ENCODE measurements around the gene PLD5. TPM values are rescaled to one million over a fixed set of nuclear protein-coding genes. Genes with fewer than 3 reads are reported as not detected.

PLD5 gene
- total RNA-seq, 1 experiment from 2014 or later, result 9.2 TPM

GRCh38 chr1:242554577-242554976, 30.1 kb upstream of the PLD5 start:
- Histone ChIP-seq H3K36me3 (ENCODE audit: insufficient read depth, low read length, poor library complexity, severe bottlenecking) (no peaks in the 10 kb centered on the region), H3K27ac (ENCODE audit: low read depth, low read length, poor library complexity, severe bottlenecking) (no peak overlapping the region), H3K9me3 (ENCODE audit: low read depth, low read length, poor library complexity, severe bottlenecking) (no peaks in the 10 kb centered on the region), H3K27me3 (replicated peaks; ENCODE audit: insufficient read depth, low read depth, low read length, poor library complexity) (no peaks in the 10 kb centered on the region), H3K4me1 (ENCODE audit: insufficient read depth, low read length, poor library complexity, severe bottlenecking) (no peaks in the 10 kb centered on the region), H3K4me3 (ENCODE audit: low read depth, low read length, poor library complexity, severe bottlenecking) (no peak overlapping the region)
- CTCF ChIA-PET, result no interaction called here
- intact Hi-C loops (cut with micrococcal nuclease; ENCODE audit: unreplicated experiment), result no loop called here
- POLR2A ChIA-PET (ENCODE audit: low non-redundant PET), result no interaction called here
- TF ChIP-seq EZH2 (IDR thresholded peaks at IDR 0.05; ENCODE audit: borderline replicate concordance, low read depth, low read length, poor library complexity, severe bottlenecking) (no peak), CTCF (conservative IDR thresholded peaks at IDR 0.05; ENCODE audit: low read depth, low read length) (no peak)
- BruUV-seq (replicated peaks), result no TSS peak
- no peak for DNase-seq (ENCODE audit: low spot score)

- POLR2A ChIA-PET (ENCODE audit: low non-redundant PET), result interaction anchor here (0.6 kb wide), 1 partner anchor 81 kb away, joined by 3 read pairs; no protein-coding TSS in a partner anchor
- H3K4me1 ChIP-seq (ENCODE audit: insufficient read depth, low read length, poor library complexity, severe bottlenecking), result no peaks in the 10 kb centered on the region
- intact Hi-C loops (cut with micrococcal nuclease; ENCODE audit: unreplicated experiment), result no loop called here
- no peaks in the 10 kb centered on the region for H3K27me3 ChIP-seq (replicated peaks; ENCODE audit: insufficient read depth, low read depth, low read length, poor library complexity)
- TF ChIP-seq CTCF (conservative IDR thresholded peaks at IDR 0.05; ENCODE audit: low read depth, low read length), result no peak
- TF ChIP-seq EZH2 (IDR thresholded peaks at IDR 0.05; ENCODE audit: borderline replicate concordance, low read depth, low read length, poor library complexity, severe bottlenecking), result no peak
- DNase-seq (ENCODE audit: low spot score), result no peak
- CTCF ChIA-PET, result no interaction called here
- no peaks in the 10 kb centered on the region for H3K36me3 ChIP-seq (ENCODE audit: insufficient read depth, low read length, poor library complexity, severe bottlenecking)
- no peaks in the 10 kb centered on the region for H3K9me3 ChIP-seq (ENCODE audit: low read depth, low read length, poor library complexity, severe bottlenecking)
- H3K27ac ChIP-seq (ENCODE audit: low read depth, low read length, poor library complexity, severe bottlenecking), result no peak overlapping the region
- H3K4me3 ChIP-seq (ENCODE audit: low read depth, low read length, poor library complexity, severe bottlenecking), result no peak overlapping the region
- no TSS peak for BruUV-seq (replicated peaks)
Measured at GRCh38 chr1:242546849-242547729, 22.6 kb upstream of the PLD5 start.

GRCh38 chr1:242546441-242546840, 21.9 kb upstream of the PLD5 start:
- no peaks in the 10 kb centered on the region for H3K36me3 ChIP-seq (ENCODE audit: insufficient read depth, low read length, poor library complexity, severe bottlenecking)
- CTCF ChIA-PET, result no interaction called here
- no peaks in the 10 kb centered on the region for H3K27me3 ChIP-seq (replicated peaks; ENCODE audit: insufficient read depth, low read depth, low read length, poor library complexity)
- POLR2A ChIA-PET (ENCODE audit: low non-redundant PET), result interaction anchor here (0.6 kb wide), 1 partner anchor 82 kb away, joined by 3 read pairs; no protein-coding TSS in a partner anchor
- no TSS peak for BruUV-seq (replicated peaks)
- DNase-seq (ENCODE audit: low spot score), result no peak
- H3K9me3 ChIP-seq (ENCODE audit: low read depth, low read length, poor library complexity, severe bottlenecking), result no peaks in the 10 kb centered on the region
- TF ChIP-seq CTCF (conservative IDR thresholded peaks at IDR 0.05; ENCODE audit: low read depth, low read length), result no peak
- no peak for TF ChIP-seq EZH2 (IDR thresholded peaks at IDR 0.05; ENCODE audit: borderline replicate concordance, low read depth, low read length, poor library complexity, severe bottlenecking)
- no peak overlapping the region for H3K4me3 ChIP-seq (ENCODE audit: low read depth, low read length, poor library complexity, severe bottlenecking)
- no peak overlapping the region for H3K27ac ChIP-seq (ENCODE audit: low read depth, low read length, poor library complexity, severe bottlenecking)
- intact Hi-C loops (cut with micrococcal nuclease; ENCODE audit: unreplicated experiment), result no loop called here
- no peaks in the 10 kb centered on the region for H3K4me1 ChIP-seq (ENCODE audit: insufficient read depth, low read length, poor library complexity, severe bottlenecking)
